Kidney capillary endothelial cell (primary cell): ENCODE data around the gene FAM3D.

Experiments
- DNase-seq: peaks from one replicate; pipeline ENCODE4 v3.0.0-alpha.2; 2018; ENCODE audit warnings: low spot score

FAM3D gene

DNA sequence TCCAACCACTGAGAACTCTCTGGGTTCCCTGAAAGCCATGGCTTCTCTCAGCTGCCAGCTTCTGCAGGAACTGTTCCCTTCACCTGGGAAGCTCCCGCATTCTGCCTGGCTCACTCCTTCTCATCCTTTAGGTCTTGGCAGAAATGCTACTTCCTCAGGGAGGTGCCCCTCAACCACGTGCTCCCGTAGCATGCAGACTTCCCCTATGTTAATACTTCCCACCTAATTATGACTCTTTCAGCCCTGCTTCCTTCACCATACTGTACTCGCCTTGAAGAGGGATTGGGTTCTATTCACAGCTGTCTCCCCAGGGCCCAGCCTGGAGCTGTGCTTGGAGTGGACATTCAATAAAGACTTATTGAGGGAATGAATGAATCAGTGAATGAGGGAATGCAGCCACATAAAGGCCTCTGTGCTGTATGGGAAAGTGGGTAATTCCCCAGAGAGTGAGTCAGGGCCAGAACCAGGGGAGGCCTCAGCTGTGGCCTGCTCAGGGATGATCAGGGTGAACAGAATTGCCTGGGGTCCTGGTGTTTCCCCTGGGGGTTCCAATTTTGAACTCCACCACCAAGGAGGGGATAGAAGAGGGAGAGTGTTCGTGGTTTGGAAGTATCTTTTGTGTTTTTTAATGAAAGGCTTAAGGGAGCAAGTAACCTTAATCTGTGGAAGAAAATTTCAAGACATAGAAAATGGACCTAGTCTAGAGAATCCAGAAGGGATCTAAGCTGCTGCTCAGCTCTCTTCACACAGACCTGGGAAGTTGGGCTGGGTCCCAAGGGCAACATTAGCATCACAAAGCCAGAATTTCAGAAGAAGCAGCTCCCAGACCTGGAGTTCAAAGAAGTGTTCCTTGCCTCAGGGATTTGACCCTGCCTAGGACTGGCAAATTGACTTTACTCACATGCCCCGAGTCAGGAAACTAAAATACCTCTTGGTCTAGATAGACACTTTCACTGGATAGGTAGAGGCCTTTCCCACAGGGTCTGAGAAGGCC, 74.8 kb downstream of the FAM3D start:
- DNase-seq = no peak

DNA sequence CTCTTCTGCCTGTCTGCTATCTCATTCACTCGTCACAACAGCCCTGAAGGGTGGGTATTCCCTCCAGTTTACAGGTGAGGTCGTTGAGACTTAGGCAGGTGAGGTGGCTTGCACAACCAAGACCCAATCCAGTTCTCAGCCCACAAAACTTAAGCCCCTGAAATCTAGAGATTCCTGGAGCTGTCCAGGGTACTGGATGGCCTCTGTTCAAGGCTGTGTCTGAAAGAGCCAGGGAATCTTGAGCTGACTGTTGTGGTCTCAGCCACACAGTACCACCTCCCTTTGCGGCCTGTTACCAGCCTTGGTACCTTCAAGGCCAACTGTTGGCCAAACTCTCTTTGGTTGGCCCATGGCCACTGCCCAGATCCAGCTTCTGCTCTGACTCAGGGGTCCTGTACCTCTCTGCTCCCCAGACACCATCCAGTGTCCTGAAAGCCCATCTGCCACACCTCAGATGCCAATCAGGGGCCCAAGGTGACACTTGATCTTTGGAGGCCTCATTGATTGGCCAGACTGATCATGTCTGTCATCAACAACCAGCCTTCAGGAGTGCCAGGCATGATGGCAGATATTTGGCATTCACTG, 78.5 kb downstream of the FAM3D start:
- DNase-seq = no peak

GRCh38 chr3:58586776-58587192, 79.8 kb downstream of the FAM3D start:
- no peak for DNase-seq

- no peak for DNase-seq
These were observed 80.6 kb downstream of the FAM3D start for GRCh38 chr3:58585994-58586393.

DNA sequence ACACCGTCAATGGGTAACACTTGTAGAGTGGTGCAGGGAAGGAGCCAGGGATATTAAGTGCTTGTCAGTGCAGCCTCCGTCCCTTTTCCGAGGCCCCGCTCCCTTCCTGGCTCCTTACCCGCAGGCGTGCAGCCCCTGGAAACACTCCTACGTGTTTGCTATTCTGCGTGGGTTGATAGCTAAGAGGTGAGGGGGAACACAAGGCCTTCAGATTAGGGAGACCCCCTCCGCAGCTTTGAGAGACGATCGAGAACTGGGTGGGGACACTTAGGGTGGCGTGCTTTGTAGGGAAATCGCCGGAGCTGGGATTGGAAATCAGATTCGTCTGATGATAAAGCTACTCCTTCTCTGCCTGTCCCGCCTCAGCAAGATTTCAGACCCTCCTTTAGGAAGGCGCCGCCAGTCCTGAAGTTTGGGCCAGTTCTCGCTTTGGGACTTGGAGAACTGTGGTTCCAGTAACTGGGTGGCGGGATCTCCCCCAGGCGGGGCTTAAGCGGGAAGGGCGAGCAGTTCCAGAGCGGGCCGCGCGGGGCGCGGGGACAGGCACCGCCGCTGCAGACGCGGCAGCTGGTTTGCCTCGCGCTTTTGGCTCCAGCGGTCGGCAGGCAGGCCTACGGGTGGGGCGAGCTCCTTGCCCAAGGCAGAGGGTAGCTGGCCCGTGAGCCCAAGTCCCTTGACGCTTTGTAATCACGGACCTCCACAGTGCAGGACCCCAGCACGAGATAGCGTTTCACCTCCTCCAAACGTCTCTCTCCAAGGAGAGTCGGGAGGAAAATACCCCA, 81.4 kb downstream of the FAM3D start:
- DNase-seq = peak; percentile 68

GRCh38 chr3:58584690-58585004, 81.9 kb downstream of the FAM3D start:
- DNase-seq = no peak
